Activated naive CD8-positive, alpha-beta T cell treated with anti-CD3 and anti-CD28 coated beads, Interleukin-2, amount 50 U/mL, for 16 hours (primary cell): ENCODE results near the gene MTCL3.
A peak's percentile ranks its signal among the peaks of the same experiment; 100 is the strongest.

ENCODE experiments used
- DNase-seq: peaks from one replicate; pipeline ENCODE4 v3.0.0-alpha.2; 2020; ENCODE audit warnings: low read depth, low spot score

MTCL3 gene

DNA sequence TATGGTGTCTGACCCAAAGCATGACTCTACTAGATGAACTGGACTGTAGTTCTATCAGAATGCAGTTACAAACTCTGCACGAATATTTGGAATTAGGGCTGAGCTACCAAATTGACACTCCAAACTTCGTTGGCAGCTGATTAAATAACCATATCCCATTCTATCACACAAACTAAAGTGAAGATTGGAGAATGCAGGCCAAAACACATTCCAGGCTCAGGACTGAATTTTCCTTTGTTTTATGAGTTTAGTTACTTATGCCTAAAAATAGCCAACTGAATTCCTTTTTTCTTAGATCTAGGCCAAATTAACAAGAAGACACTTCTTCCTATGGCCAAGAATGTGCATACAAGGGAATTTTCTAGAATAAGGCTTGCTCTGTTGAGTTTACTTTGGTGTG, 50.2 kb downstream of the MTCL3 start:
- no peak for DNase-seq

DNA sequence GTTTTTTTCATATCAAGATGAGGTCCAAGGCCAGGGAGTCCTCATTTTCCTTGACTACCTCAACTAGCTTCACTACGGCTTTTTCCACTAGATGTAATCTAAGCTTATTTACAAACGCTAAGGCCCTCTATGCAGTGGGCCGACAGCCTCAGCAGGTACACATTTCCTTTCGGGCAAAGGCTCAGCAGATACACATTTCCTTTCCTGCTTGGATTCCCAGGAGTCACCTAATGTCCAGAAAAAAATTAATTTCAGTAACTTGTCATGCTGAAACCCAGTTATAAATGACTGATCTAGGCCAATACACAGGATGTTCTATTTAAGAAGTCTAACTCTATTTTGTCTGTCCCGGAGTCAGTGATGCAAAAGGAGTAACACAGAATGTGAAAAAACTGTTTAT, 52.7 kb downstream of the MTCL3 start:
- no peak for DNase-seq

DNA sequence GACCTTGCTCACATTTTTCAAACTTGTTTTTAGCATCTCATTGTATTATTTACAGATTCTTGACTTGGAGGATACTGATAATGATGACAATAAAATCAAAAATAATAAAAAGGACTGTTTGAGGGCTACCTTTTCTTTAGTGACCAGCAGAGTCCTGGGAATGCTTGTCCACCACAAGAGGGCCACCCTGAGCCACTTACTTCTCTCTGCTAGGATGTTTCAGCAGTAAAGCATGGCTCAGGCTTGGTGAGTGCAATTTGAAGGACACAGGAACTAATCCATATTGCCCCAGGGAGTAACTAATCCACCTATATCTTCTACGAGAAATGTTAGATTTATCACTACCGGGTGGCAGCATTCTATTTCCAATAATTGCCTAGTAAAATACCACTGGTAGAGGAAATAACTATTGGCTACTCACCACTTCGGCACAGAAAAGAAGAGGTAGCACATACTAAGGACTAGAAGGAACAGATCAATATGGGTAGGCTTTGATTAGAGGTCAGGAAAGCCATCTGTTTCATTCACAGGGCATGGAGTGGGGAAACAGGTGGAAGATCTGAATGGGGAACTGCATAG, 54.2 kb downstream of the MTCL3 start:
- peak; percentile 48 for DNase-seq

DNA sequence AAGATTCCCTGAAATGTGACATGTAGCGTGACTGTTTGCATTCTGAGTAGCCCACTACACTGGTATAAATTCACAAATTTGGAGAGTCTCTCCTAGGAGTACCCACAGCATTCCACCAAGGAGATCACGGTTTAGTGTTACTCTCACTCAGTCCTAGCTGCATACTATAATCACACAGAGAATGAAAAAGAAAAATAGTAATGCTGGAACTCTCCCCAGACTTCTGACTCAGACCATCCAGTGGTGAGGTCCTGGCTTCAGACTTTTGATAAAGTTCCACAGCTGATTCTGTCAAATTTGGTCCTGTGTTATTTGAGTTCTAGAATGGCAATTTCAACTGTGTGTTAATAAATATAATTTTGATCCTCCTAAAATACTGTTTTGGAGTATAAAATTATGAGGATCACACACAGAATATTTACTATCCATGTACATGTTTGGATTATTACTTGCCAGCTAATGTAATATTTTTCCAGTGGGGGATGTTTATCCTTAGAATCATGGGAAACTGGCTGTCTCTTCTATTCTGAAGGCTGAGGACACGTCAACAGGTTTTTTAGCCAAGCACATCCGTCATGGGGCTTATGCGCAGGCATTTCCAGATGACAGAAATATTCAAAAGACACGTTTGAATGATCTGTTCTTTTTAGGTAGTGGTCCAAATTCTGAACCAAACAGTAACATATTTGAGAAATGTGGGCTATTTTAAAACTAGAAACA, 54.8 kb downstream of the MTCL3 start:
- no peak for DNase-seq

DNA sequence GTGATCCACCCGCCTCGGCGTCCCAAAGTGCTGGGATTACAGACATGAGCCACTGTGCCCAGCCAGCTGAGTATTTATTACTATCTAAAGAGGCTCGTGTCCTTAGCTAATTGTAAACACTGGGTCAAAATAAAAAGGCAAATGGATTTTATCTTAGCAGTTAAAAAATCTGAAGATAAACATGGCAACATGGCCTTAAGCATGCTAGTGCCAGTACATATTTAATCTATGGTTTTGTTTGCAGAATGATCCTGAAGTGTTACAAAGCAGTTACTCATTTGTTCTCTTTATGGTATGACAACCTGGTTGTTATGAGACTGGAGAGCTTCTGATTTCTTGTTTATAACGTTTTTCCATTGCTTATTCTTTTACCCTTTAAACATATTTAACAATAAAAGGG, 56.1 kb downstream of the MTCL3 start:
- no peak for DNase-seq

DNA sequence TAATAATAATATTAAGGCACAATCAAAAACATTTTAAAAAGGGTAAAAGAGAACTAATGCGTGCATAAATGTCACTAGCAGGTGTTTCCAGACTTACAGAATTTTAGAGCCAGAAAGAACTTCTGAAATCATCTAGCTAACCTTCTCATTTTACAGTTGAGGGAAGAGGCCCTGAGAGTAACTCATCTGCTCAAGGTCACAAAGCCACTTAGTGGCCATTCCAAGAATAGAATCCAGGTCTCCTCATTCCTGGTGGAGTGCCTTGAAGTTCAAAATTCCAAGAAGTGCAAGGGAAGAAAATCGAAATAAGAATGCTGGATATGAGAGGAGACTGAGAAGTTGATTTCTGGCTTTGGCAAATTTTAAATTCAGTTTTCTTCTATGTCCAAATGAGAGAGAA, 56.8 kb downstream of the MTCL3 start:
- no peak for DNase-seq

DNA sequence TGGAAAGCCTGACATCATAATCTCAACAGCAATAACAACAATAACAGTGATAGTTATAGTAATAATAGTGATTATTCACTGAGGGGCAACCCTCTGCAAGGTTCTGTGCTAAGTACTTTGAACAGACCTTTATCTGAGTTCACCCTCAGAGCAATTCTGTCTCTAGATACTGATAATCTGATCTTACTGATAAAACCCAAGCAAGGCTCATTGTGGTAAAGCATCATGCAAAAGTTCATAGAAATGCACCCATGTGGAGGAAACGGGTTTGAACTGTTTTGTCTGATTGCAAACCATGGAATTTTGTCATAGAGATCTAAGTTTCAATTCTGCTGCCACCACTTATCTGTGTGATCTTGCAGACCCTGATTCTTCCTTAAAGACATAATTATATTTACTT, 58.7 kb downstream of the MTCL3 start:
- no peak for DNase-seq

DNA sequence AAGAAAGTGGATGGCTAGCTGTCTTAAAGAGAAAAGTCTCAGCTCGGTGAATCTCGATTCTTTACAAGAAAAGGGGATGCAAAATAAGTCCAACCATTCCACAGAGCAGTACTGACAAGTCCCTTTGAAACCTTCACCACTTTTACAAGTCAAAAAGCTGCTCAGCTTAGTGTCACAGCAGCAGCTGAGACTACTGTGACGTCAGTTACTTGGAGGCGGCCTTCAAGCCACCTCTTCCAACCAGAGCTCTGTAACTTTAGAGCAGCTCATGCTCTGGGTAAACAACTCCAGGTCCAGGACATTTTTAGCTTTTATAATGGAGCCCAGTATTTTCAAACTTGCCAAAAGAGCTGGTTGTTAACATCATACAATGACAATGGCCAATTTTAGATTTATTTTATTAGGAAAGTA, 59.9 kb downstream of the MTCL3 start, which contains the start of gene KIAA0408:
Gene KIAA0408, minus strand, starts transcription at position 159 of the 411 bp plus-strand sequence. CDS start 5,408 bp downstream, outside the sequence.
- DNase-seq: no peak

DNA sequence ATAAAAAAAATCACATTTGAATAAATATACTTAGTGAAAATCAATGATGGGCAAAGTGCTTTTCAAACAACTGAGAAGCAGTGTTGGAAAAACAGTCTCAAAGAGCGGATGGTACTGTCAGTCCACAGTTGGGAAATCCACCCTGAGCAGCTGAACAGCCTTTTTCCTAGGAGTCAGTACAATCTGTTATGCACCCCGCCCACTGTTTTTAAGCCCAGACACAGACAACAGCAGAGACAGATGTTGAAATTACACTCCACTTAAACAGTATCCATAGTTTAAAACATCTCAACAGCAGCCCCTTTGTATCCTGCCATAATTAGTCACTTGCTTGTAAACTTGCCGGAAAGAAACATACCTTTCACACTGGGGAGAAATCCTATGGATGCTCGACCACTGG, 60.3 kb downstream of the MTCL3 start:
- DNase-seq: no peak

DNA sequence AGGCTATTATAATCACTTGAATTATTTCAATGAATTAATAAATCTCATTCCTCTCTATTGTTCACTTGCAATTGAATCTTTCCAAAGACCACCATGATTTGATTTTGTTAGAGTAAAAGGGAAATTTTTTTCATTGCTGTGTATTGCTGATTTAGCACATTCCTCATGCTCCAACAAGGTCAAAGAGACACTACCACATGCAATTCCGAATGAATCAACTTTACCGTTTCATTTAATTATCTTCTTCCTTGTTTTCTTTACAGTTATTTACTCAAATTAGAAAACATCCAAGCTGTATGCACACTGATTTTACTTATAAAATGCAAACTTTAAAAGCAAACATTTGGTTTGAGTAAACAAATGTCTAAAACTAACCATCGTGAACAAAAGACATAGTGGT, 60.9 kb downstream of the MTCL3 start:
- DNase-seq: no peak

DNA sequence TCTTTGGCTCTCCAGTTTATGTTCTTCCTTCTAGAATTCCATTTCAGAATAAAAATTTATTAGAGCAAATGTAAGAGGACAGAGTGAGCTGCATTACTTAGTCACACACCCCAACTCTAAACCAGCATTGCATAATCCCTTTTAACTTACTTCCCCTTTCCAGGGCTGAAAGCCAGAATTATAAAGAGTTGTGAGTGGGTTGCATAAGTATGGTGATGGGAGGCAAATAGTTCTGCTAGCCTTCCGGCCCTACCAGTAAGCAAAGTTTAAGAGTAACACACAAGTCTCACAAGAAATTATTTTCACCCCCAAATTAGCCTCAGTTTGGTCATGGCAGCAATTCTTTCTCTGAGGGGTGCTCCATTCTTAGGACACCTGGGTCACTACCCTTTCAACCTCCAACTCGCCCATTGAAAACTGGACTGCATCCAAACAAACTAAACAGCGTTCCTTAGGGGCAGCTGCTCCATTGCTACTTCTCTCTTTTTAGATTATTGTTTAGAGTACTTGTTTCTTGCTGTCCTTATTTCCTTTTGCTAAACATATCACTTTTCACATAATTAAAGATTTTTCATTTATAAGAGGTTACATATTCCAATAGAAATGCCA, 61.6 kb downstream of the MTCL3 start:
- DNase-seq: no peak

DNA sequence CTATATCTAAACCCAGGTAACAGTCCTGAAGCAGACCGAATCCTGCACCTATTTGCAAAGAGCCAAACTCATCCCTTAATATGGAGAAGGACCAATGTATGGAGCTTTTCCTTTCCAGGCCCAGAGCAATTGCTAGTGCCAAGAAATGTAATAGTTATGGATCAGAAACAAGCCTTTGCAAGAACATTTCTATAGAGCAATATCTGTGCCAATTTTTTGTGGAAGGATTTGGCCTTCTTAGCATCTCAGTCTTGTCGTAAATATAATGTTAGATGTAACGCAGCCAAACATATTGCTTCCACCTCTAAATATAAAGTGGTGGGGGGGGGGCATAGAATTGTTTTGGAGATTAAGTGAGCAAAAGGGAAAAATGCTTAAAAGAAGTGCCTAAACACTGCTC, 62.7 kb downstream of the MTCL3 start:
- no peak for DNase-seq

DNA sequence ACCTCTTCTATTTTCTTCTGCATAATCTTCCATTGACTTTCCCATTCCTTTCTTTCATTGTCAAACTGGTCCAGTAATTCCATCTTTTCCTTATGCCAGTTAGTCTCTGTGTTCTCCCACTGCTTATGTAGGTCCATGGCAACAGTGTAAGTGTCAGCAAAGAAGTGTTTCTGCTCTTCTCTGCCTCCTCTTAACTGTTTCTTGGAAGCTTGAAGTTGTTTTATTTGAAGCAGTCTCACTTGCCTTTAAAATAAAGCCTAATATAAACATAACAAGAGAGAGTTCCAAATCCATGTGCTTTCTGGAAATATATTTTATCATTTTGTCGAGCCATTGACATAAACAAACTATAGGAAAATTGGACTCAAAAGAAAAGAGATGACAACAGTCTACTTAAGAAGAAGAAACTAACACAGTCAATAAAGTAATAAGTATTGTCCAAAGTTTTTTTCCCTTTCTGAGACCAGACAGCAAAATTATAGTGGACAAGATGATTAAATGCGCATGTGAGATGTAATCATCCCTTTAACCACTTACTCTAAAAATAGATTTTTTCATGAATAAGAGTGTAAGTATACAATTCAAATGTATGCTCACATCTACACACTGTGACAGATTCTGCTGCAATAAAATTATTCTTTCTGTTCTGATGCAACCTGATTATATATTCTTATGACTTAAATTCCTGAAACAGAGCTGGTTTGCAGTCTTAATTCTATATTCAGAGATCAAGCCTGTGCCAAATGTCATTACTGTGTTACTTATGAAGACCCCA, 65.1 kb downstream of the MTCL3 start:
- DNase-seq: no peak

DNA sequence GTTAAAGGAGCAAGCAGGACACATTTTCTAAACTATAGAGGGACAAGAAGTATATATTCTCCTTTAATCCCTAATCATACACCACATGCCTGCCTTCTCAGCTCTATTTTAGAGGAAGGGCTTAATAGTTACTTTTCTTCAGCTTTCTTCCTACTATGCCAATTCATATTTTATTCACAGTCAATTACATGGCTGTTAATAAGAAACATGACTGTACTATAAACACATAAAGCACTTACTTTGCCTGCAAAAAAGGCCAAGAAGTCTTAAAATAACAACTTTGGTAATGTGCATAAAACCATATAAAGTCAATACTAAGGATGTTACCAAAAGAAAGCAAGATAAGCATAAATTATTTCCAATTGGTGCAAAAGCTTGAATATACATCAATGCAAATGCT, 66.3 kb downstream of the MTCL3 start:
- no peak for DNase-seq

DNA sequence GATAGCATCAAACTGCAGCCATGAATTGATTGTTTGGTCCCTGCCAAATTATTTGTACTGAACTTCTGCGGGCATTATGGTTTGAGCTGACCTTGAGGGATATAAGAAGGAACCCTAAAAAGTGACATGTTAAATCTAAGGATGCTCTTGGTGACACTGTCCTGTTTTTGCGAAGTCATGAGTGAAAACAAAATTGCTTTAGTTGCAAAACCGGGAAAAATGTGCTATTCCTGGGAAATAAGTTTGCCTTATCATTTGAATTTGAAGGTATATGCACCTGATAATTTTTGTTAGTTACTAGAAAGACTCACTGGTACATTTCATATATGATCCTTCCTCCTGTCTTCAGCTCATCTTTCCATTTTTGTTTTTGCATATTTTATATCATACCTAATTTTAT, 67.7 kb downstream of the MTCL3 start:
- no peak for DNase-seq

DNA sequence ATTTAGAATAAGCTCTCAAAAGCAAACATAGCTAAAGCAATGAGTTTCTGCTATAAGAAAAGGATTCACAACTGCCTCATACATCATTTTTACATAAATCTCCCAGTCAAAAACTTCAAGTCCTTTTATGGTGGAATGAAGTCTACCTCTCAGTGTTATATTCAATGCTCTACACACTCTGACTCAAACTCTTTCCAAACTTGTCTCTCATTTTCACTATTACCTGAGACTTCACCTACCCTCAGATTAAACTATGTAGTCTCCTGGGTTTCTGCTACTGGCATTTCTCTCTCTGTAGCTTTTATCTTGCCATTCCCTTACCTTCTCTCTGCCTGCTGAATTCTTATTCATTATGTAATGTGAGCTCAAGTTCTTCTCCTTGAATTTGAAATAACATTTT, 71.4 kb downstream of the MTCL3 start:
- no peak for DNase-seq

DNA sequence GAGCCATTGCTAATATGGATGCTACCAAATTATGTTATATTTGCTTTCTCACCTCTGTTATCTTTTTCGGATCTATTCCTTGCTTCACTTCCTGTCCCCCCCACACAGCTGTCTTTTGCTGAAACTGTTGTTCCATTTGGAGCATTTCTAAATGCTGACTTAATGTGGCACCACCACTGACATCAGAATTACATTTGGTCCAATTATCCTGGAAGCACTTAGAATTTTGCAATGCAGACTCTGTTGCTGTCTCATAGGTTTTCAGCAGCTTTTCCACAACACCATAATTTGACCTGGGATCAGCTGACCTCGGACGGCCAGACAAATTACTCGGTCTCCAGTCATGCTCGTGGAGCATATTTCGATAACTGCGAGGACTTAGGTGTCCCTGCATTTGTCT, 72.8 kb downstream of the MTCL3 start:
- DNase-seq: no peak

DNA sequence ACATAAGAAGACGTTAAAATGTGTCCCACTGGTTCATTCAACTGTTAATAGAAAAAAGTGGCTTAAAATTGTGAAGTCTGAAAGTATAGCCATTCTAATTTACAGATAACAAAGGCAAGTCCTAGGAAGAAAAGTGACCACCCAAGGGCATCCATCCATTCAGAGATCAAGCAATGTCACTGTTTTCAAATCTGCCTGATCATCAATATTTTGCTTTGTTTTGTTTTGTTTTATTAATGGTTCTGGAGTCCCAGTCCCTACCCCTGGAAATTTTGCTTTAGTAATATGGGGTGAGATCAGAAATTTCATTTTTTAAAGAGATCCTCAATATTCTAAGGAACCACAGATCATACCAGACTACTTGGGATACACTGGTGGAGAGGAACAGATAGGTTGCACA, 77.3 kb downstream of the MTCL3 start:
- no peak for DNase-seq

DNA sequence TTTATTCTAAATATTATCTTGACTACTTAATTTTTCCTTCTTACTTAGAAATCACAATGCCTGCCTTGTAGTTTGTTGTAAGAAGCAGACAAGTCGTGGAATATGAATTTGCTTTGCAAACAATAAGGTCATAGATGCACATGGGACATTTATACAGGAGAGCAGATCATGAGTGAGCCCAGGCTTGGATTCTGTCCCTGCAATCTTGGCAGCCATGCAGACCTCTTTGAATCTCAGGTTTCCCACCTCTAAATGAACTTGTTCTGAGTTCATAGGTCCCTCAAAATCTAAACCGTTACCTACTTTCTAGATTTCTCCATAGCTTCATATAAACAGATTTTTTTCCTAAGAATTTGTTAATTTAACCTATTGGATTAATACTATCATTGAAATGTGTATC, 79.4 kb downstream of the MTCL3 start:
- DNase-seq: no peak

DNA sequence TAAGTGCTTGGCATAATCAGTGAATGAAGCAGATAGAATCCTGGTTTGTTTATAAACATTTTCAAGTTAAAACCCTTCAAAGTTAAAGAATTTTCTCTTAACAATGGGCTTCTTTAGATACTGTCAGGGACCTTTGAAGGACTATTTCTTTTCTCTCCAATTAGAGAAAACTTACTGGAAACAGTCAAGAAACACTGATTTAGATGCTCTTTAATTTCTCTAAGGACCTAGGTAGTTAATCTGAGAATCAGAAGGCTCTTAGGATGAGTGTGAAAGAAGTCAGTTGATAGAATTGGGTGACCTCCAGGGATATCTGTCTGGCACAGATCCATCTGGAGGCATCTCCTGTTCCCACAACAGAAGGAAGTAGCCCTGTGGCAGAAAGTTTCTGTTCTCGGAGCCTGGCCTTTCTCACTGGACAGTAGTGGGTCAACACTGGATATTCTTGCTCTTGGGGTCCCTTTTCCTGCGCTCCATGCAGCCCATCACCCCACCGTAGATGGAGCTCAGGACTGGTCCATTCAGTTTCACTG, 82.5 kb downstream of the MTCL3 start:
- DNase-seq: no peak

DNA sequence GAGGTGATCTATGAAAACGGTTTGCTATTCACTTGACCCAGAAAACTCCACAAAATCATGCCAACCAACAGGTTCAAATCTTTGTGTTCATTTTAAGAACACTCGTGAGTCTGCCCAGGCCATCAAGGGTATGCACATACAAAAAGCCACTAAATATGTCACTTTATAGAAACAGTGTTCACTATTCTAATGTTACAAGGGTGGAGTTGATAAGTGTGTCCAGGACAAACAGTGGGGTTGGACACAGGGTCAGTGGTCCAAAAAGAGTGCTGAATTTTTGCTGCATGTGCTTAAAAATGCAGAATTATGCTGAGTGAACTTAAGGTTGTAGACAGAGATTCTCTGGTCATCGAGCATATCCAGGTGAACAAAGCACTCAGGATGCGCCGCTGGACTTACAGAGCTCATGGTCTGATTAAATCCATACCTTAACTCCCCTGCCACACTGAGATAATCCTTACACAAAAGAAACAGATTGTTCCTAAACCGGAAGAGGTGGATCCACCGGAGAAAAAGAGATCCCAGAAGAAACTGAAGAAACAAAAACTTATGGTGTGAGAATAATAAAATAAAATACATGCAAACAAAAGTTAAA, 83.4 kb downstream of the MTCL3 start:
- DNase-seq: no peak

DNA sequence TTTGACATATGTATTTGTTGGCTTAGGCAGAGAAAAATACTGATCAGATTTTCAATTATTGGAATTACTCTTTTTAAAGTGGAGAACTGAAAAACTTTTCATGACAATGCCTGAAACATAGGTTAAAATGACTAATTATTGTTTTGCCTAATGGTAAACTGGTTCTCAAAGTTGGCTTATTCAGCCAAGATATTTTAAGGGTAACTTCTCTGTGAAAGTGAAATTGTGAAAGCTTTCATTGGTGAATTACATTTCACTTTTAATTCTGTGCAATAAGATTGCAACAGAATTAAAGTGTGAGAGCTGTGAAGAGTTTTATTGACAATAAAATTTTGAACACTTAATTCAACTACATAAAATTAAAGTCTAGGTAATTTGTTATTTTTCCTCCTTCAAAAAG, 84.5 kb downstream of the MTCL3 start:
- no peak for DNase-seq
